Keratinocyte (primary cell): ENCODE measurements around the gene AUNIP.

Experiments used
- EZH2 ChIP-seq: IDR thresholded peaks from one replicate; pipeline ENCODE4 v1.6.1; 2012; ENCODE audit warnings: inconsistent platforms, mild to moderate bottlenecking, low read length, moderate library complexity
- TF ChIP-seq, protein P1 (sequence below), 3 experiments: IDR thresholded peaks in 1 of 3; conservative IDR thresholded peaks in 1 of 3; optimal IDR thresholded peaks in 1 of 3; 2 replicates in 2 of 3; 3 replicates in 1 of 3; pipeline versions ENCODE3 to v1.5.1; 2011; ENCODE audit warnings: low read length in 3 of 3, mild to moderate bottlenecking in 3 of 3, moderate library complexity in 2 of 3, control low read depth in 1 of 3, inconsistent platforms in 1 of 3; ENCODE audit not compliant: insufficient read depth in 2 of 3; ENCODE audit errors: extremely low read depth in 1 of 3

DNA sequence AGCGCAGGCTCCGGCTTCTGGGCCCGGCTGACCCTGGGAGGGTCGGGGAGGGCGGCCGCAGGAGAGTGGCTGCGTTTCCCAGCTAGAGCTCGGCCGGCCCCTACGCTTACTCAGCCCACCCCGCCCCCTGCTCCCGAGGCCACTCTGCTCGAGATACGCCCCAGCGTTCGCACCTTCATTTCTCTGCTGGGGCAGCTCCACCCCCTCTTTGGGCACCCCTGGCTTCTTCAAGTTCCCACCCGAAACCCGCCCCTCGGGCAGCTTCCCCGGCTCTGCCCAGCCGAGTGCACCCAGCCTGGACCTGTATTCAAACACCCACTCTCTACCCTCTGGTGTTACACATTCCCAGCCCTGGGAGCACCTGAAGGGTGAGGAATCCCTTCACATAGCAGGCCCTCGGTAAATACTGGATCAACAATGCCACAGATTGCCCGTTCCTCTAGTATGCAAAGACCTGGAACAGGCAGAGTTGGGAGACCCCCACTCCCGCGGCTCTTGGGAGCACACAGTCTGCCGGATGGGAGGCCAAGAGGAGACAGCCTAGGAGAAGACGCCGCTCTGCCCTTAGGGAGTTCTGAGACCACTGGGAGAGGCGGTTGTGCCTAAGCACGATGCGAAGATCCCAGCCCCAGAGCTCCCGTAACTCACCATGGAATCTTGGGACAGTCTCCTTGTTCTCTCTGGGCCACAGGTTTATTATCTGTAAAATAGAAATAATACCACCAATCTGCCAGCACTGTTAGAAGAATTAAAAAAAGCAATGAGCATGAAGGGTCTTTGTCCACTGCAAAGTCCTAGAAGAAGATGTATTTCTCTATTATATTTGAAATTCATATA, 16.8 kb upstream of the AUNIP start:
- TF ChIP-seq, protein P1, sequence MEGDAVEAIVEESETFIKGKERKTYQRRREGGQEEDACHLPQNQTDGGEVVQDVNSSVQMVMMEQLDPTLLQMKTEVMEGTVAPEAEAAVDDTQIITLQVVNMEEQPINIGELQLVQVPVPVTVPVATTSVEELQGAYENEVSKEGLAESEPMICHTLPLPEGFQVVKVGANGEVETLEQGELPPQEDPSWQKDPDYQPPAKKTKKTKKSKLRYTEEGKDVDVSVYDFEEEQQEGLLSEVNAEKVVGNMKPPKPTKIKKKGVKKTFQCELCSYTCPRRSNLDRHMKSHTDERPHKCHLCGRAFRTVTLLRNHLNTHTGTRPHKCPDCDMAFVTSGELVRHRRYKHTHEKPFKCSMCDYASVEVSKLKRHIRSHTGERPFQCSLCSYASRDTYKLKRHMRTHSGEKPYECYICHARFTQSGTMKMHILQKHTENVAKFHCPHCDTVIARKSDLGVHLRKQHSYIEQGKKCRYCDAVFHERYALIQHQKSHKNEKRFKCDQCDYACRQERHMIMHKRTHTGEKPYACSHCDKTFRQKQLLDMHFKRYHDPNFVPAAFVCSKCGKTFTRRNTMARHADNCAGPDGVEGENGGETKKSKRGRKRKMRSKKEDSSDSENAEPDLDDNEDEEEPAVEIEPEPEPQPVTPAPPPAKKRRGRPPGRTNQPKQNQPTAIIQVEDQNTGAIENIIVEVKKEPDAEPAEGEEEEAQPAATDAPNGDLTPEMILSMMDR (optimal IDR thresholded peaks at IDR 0.05 in 1 of 3, IDR thresholded peaks at IDR 0.05 in 1 of 3, conservative IDR thresholded peaks at IDR 0.05 in 1 of 3; ENCODE audit: extremely low read depth in 1 of 3, insufficient read depth in 2 of 3, low read length in 3 of 3): no peak
- no peak for TF ChIP-seq EZH2
